Endodermal cell (in vitro differentiated cells): Measurements from ENCODE around the gene FHL3. TPM values are rescaled to one million over a fixed set of nuclear protein-coding genes. Genes with fewer than 3 reads are reported as not detected.

ENCODE experiments used
- DNase-seq: peaks from one replicate; pipeline ENCODE4 v3.0.0-alpha.2; 2017
- H3K27ac ChIP-seq: 2 replicates; pipeline ENCODE4 v1.5.1; 2013; ENCODE audit warnings: mild to moderate bottlenecking, low read depth, low read length, moderate library complexity
- H3K27me3 ChIP-seq: 2 replicates; pipeline ENCODE4 v1.6.1; 2013; ENCODE audit warnings: mild to moderate bottlenecking, low read length, moderate library complexity; ENCODE audit not compliant: insufficient read depth, control insufficient read depth, poor library complexity, severe bottlenecking
- H3K36me3 ChIP-seq: 2 replicates; pipeline ENCODE4 v1.7.0; 2013; ENCODE audit warnings: mild to moderate bottlenecking, low read length, moderate library complexity; ENCODE audit not compliant: control insufficient read depth, insufficient read depth
- H3K4me1 ChIP-seq: one replicate; pipeline ENCODE4 v1.7.0; 2013; ENCODE audit warnings: low read length; ENCODE audit not compliant: control insufficient read depth, insufficient read depth
- H3K4me3 ChIP-seq: 2 replicates; pipeline ENCODE4 v1.5.1; 2013; ENCODE audit warnings: mild to moderate bottlenecking, low read length, moderate library complexity
- H3K9ac ChIP-seq: 2 replicates; pipeline ENCODE4 v1.6.1; 2013; ENCODE audit warnings: mild to moderate bottlenecking, low read length, moderate library complexity; ENCODE audit not compliant: poor library complexity, severe bottlenecking; ENCODE audit errors: extremely low read depth
- H3K9me3 ChIP-seq: 2 replicates; pipeline ENCODE4 v1.6.1; 2013; ENCODE audit warnings: mild to moderate bottlenecking, low read length, moderate library complexity; ENCODE audit not compliant: control insufficient read depth
- H3K27ac Mint-ChIP-seq: 2 replicates; pipeline ENCODE4 v1.8.0; 2020; ENCODE audit warnings: mixed read lengths
- H3K27me3 Mint-ChIP-seq: 2 replicates; pipeline ENCODE4 v1.8.0; 2021; ENCODE audit warnings: mild to moderate bottlenecking, mixed read lengths; ENCODE audit not compliant: insufficient read depth
- H3K36me3 Mint-ChIP-seq: 2 replicates; pipeline ENCODE4 v1.8.0; 2020; ENCODE audit warnings: low read depth, mixed read lengths
- H3K4me1 Mint-ChIP-seq: 2 replicates; pipeline ENCODE4 v1.8.0; 2020; ENCODE audit warnings: mixed read lengths
- H3K4me3 Mint-ChIP-seq: 2 replicates; pipeline ENCODE4 v1.8.0; 2020; ENCODE audit warnings: mild to moderate bottlenecking, moderate library complexity, mixed read lengths
- H3K9me3 Mint-ChIP-seq: 2 replicates; pipeline ENCODE4 v1.8.0; 2020; ENCODE audit warnings: mild to moderate bottlenecking, mixed read lengths
- CTCF ChIP-seq: fragments of 200-600 bp; sonication (generic); conservative IDR thresholded peaks from 2 replicates; pipeline ENCODE4 v1.5.0; 2021; ENCODE audit warnings: antibody characterized with exemption, mild to moderate bottlenecking
- WGBS, 2 experiments: methylation state at CpG; one replicate each; pipeline versions ENCODE4 v1.1.5 to v1.1.7; 2013; ENCODE audit warnings: missing lambda C conversion rate in 2 of 2, mixed read lengths in 1 of 2; ENCODE audit not compliant: insufficient coverage in 1 of 2, insufficient read length in 1 of 2; 5-methylcytosine and 5-hydroxymethylcytosine counted together
- total RNA-seq, 2 donors: library from RNA; stranded (reverse); fragmentation: NEBNext Ultra II Directional in 1 of 2; extraction: Animal tissue kit (Norgen Biotek cat#: 25700) in 1 of 2; gene quantifications; 2 replicates in 1 of 2; 3 replicates in 1 of 2; pipeline ENCODE4 v1.2.1, GENCODE V29; 2021

FHL3 gene
- total RNA-seq, 2 donors from 2014 or later = 20.5 to 20.6 TPM

GRCh38 chr1:37947364-37947763 lies 58.0 kb downstream of the FHL3 start:
- no peak for TF ChIP-seq CTCF
- Mint-ChIP-seq H3K36me3 (no peaks in the 10 kb centered on the region), H3K9me3 (no peaks in the 10 kb centered on the region), H3K4me1 (peaks cover 9% of the 10 kb centered on the region), H3K27me3 (no peaks in the 10 kb centered on the region), H3K27ac (no peak overlapping the region), H3K4me3 (peak overlapping the region; percentile 77)
- no peaks in the 10 kb centered on the region for H3K36me3 ChIP-seq
- no peaks in the 10 kb centered on the region for H3K9me3 ChIP-seq
- H3K4me1 ChIP-seq = no peaks in the 10 kb centered on the region
- DNase-seq = no peak
- no peaks in the 10 kb centered on the region for H3K27me3 ChIP-seq
- no peak overlapping the region for H3K9ac ChIP-seq
- no peak overlapping the region for H3K4me3 ChIP-seq
- H3K27ac ChIP-seq = no peak overlapping the region
- 91 to 94% methylated on average over 5 to 6 of the region's 6 CpGs for WGBS, 2 experiments

Other genes starting within 250 kb of the FHL3 start
- under 1 TPM in 1 of 2 donors, not detected in 1; 0.42 TPM for gene EPHA10, start 240.4 kb downstream of the FHL3 start, total RNA-seq
- gene MANEAL, start 211.7 kb downstream of the FHL3 start, total RNA-seq = 1 to 10 TPM; 7.0 to 9.6 TPM
- 10 to 100 TPM; 57.3 to 60.8 TPM for gene C1orf122, start 197.7 kb downstream of the FHL3 start, total RNA-seq
- gene YRDC, start 197.3 kb downstream of the FHL3 start, total RNA-seq = 10 to 100 TPM; 21.0 to 21.1 TPM
- gene MTF1, start 145.9 kb downstream of the FHL3 start, total RNA-seq = 10 to 100 TPM; 16.6 to 17.1 TPM
- gene INPP5B, start 58.5 kb downstream of the FHL3 start, total RNA-seq = 10 to 100 TPM; 19.9 to 21.4 TPM
- 10 to 100 TPM; 89.3 to 97.0 TPM for gene SF3A3, start 15.5 kb downstream of the FHL3 start, total RNA-seq
- 10 to 100 TPM; 40.9 to 46.3 TPM for gene UTP11, start 7.2 kb upstream of the FHL3 start, total RNA-seq
- gene POU3F1, start 41.3 kb upstream of the FHL3 start, total RNA-seq = under 1 TPM; 0.20 to 0.46 TPM